SK-N-SH (cell line): ENCODE measurements around the gene HINFP. TPM values are rescaled to one million over a fixed set of nuclear protein-coding genes. Genes with fewer than 3 reads are reported as not detected.

Experiments
- CTCF ChIA-PET: fragments of 300-600, 350-600 bp; formaldehyde crosslinking; extraction: SDS; loops from one replicate; lab custom pipeline; 2021; lab: Yijun Ruan, JAX
- POLR2A ChIA-PET: fragments of 350-600 bp; sonication (Branson Sonifier 250); formaldehyde crosslinking; extraction: SDS; loops from one replicate; lab custom pipeline; 2020; ENCODE audit warnings: antibody characterized with exemption, inconsistent platforms; lab: Yijun Ruan, JAX
- DNase-seq: peaks from one replicate; pipeline ENCODE4 v3.0.0; 2012
- H2AFZ ChIP-seq: fragments of 200-600 bp; sonication (generic); 2 replicates; pipeline ENCODE4 v1.8.1; 2016; ENCODE audit warnings: antibody characterized with exemption, mild to moderate bottlenecking, low read depth
- H3F3A ChIP-seq: fragments of 200-600 bp; sonication (generic); replicated peaks from 2 replicates; pipeline ENCODE3; 2016; ENCODE audit warnings: antibody characterized with exemption, mild to moderate bottlenecking; ENCODE audit not compliant: insufficient read depth
- H3K27ac ChIP-seq, 2 experiments: fragments of 200-500 bp in 1 of 2; fragments of 200-600 bp in 1 of 2; sonication (Bioruptor generic) in 1 of 2; sonication (generic), shearing (Covaris generic) in 1 of 2; 2 replicates each; pipeline versions ENCODE4 v1.5.1 to v1.6.1; 2014 to 2016; ENCODE audit warnings: low read depth in 2 of 2, inconsistent platforms in 1 of 2, low read length in 1 of 2, mild to moderate bottlenecking in 1 of 2, mixed read lengths in 1 of 2
- H3K27me3 ChIP-seq: fragments of 200-600 bp; sonication (generic), shearing (Covaris generic); 2 replicates; pipeline ENCODE4 v1.6.1; 2016; ENCODE audit warnings: mixed run types; ENCODE audit not compliant: insufficient read depth
- H3K36me3 ChIP-seq, 2 experiments: fragments of 200-500 bp in 1 of 2; fragments of 200-600 bp in 1 of 2; sonication (Bioruptor generic) in 1 of 2; sonication (generic) in 1 of 2; replicated peaks in 1 of 2; 2 replicates each; pipeline versions ENCODE3 to v1.5.1; 2014 to 2016; ENCODE audit warnings: low read length in 1 of 2, mild to moderate bottlenecking in 1 of 2; ENCODE audit not compliant: insufficient read depth in 2 of 2, control insufficient read depth in 1 of 2
- H3K4me1 ChIP-seq, 2 experiments: fragments of 200-500 bp in 1 of 2; fragments of 200-600 bp in 1 of 2; sonication (Bioruptor generic) in 1 of 2; sonication (generic), shearing (Covaris generic) in 1 of 2; 2 replicates each; pipeline versions ENCODE4 v1.5.1 to v1.6.1; 2014 to 2016; ENCODE audit warnings: low read depth in 1 of 2, low read length in 1 of 2, mixed run types in 1 of 2; ENCODE audit not compliant: insufficient read depth in 2 of 2, control insufficient read depth in 1 of 2
- H3K4me2 ChIP-seq: fragments of 200-600 bp; sonication (generic), shearing (Covaris generic); 2 replicates; pipeline ENCODE4 v1.6.1; 2017; ENCODE audit warnings: mixed run types
- H3K4me3 ChIP-seq, 2 experiments: fragments of 200-500 bp in 1 of 2; fragments of 200-600 bp in 1 of 2; sonication (Bioruptor generic) in 1 of 2; sonication (generic), shearing (Covaris generic) in 1 of 2; 2 replicates each; pipeline versions ENCODE4 v1.5.1 to v1.8.1; 2014 to 2016; ENCODE audit warnings: low read depth in 2 of 2, inconsistent platforms in 1 of 2, low read length in 1 of 2, mild to moderate bottlenecking in 1 of 2, mixed read lengths in 1 of 2, moderate library complexity in 1 of 2
- H3K79me2 ChIP-seq: fragments of 200-600 bp; sonication (generic); 2 replicates; pipeline ENCODE4 v1.8.1; 2017; ENCODE audit warnings: mild to moderate bottlenecking; ENCODE audit not compliant: insufficient read depth
- H3K9ac ChIP-seq: fragments of 200-600 bp; sonication (generic); 2 replicates; pipeline ENCODE4 v1.6.1; 2017; ENCODE audit warnings: mixed run types
- H3K9me2 ChIP-seq: fragments of 200-600 bp; sonication (generic); 2 replicates; pipeline ENCODE4 v1.6.1; 2017; ENCODE audit warnings: mixed run types
- H3K9me3 ChIP-seq: fragments of 200-600 bp; sonication (generic); 2 replicates; pipeline ENCODE4 v1.6.1; 2017; ENCODE audit warnings: mixed run types, mild to moderate bottlenecking, moderate library complexity
- H4K20me1 ChIP-seq: fragments of 200-600 bp; sonication (generic); 2 replicates; pipeline ENCODE4 v1.6.1; 2017; ENCODE audit warnings: mild to moderate bottlenecking, mixed run types; ENCODE audit not compliant: insufficient read depth
- CHD2 ChIP-seq: fragments of 150-350 bp; IDR thresholded peaks from 2 replicates; pipeline ENCODE4 v1.6.1; 2018; ENCODE audit warnings: low read length; ENCODE audit not compliant: partially characterized antibody
- ELF1 ChIP-seq: IDR thresholded peaks from 2 replicates; pipeline ENCODE4 v1.4.0; 2012
- EZH2phosphoT487 ChIP-seq: fragments of 200-600 bp; sonication (generic); IDR thresholded peaks from 2 replicates; pipeline ENCODE4 v1.6.1; 2017; ENCODE audit warnings: low read depth, mixed run types, mild to moderate bottlenecking, antibody characterized with exemption, moderate library complexity, borderline replicate concordance
- FOSL2 ChIP-seq: IDR thresholded peaks from 2 replicates; pipeline ENCODE4 v1.4.0; 2012; ENCODE audit warnings: low read depth, mild to moderate bottlenecking, moderate library complexity, borderline replicate concordance
- FOXM1 ChIP-seq: IDR thresholded peaks from 2 replicates; pipeline ENCODE4 v1.4.0; 2012; ENCODE audit warnings: low read depth, mild to moderate bottlenecking
- GABPA ChIP-seq: IDR thresholded peaks from 2 replicates; pipeline ENCODE4 v1.4.0; 2012; ENCODE audit warnings: low read depth, mild to moderate bottlenecking
- GATA2 ChIP-seq: sonication (generic); formaldehyde crosslinking; IDR thresholded peaks from 2 replicates; pipeline ENCODE4 v1.5.0; 2020; ENCODE audit warnings: mild to moderate bottlenecking, missing genetic modification reagents
- MXI1 ChIP-seq: IDR thresholded peaks from 2 replicates; pipeline ENCODE4 v1.6.1; 2012; ENCODE audit warnings: mild to moderate bottlenecking, low read depth, low read length, improper control_type of control experiment
- NFIC ChIP-seq: IDR thresholded peaks from 2 replicates; pipeline ENCODE4 v1.4.0; 2012; ENCODE audit warnings: borderline replicate concordance
- NRF1 ChIP-seq: IDR thresholded peaks from 2 replicates; pipeline ENCODE4 v1.6.1; 2012; ENCODE audit warnings: low read depth, mild to moderate bottlenecking, low read length
- POLR2AphosphoS5 ChIP-seq: IDR thresholded peaks from 2 replicates; pipeline ENCODE4 v1.6.1; 2012; ENCODE audit warnings: low read depth, low read length
- SIN3A ChIP-seq: IDR thresholded peaks from 2 replicates; pipeline ENCODE4 v1.6.1; 2012; ENCODE audit warnings: low read depth, mild to moderate bottlenecking, low read length, moderate library complexity, borderline replicate concordance
- TEAD4 ChIP-seq: IDR thresholded peaks from 2 replicates; pipeline ENCODE4 v1.4.0; 2012; ENCODE audit warnings: mild to moderate bottlenecking, borderline replicate concordance; ENCODE audit not compliant: insufficient read depth
- WGBS: methylation state at CpG from one replicate; pipeline ENCODE4 v1.1.6; 2017; ENCODE audit warnings: low lambda C conversion rate; 5-methylcytosine and 5-hydroxymethylcytosine counted together
- polyA plus RNA-seq, 3 experiments: library from polyadenylated mRNA; depleted of rRNA; stranded (reverse); fragments of >200 nt; gene quantifications; 2 replicates each; pipeline ENCODE4 v1.2.3, GENCODE V29; 2012
- TF ChIP-seq, protein P1 (sequence below): fragments of 150-350 bp; IDR thresholded peaks from 2 replicates; pipeline ENCODE4 v1.6.1; 2017; ENCODE audit warnings: antibody characterized with exemption, low read length, low read depth, borderline replicate concordance
- TF ChIP-seq, protein P2 (sequence below): IDR thresholded peaks from 2 replicates; pipeline ENCODE4 v1.4.0; 2012; ENCODE audit warnings: low read depth, borderline replicate concordance
- TF ChIP-seq, protein P3 (sequence below): fragments of 200-600 bp; sonication (generic); IDR thresholded peaks from 2 replicates; pipeline ENCODE4 v1.6.1; 2017; ENCODE audit warnings: antibody characterized with exemption, mild to moderate bottlenecking, moderate library complexity
- TF ChIP-seq, protein P4 (sequence below): IDR thresholded peaks from 2 replicates; pipeline ENCODE4; 2012

Gene HINFP
- polyA plus RNA-seq, 1 of the 3 experiments (the other 2 are of a cell fraction), result 21.8 TPM

DNA sequence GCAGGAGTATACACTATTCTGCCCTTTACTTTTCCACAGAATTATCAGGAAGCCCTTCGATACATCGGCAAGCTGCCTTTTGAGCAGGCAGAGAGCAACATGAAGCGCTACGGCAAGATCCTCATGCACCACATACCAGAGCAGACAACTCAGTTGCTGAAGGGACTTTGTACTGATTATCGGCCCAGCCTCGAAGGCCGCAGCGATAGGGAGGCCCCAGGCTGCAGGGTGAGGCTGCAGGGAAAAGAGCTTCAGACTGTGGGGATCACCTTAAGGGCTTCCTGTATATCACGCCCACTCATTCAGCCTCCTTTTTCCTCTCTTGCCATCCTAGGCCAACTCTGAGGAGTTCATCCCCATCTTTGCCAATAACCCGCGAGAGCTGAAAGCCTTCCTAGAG, 43.5 kb upstream of the HINFP start:
- CTCF ChIA-PET, result interaction anchor here (0.6 to 1.3 kb wide), 2 partner anchors 11 to 18 kb away, joined by 3 read pairs; a partner anchor contains a TSS
- Histone ChIP-seq H3K4me1 (no peaks in the 10 kb centered on the region), H3K4me3 (no peak overlapping the region), H3K4me2 (no peak overlapping the region), H3K36me3 (peaks cover 29 to 68% of the 10 kb centered on the region in 2 experiments), H3K27me3 (no peaks in the 10 kb centered on the region), H3K9me3 (no peaks in the 10 kb centered on the region), H4K20me1 (no peaks in the 10 kb centered on the region), H2AFZ (no peak overlapping the region), H3K79me2 (no peaks in the 10 kb centered on the region), H3K9me2 (no peaks in the 10 kb centered on the region), H3F3A (peaks cover 17% of the 10 kb centered on the region), H3K27ac (no peak overlapping the region), H3K9ac (no peak overlapping the region)
- TF ChIP-seq, protein P1, sequence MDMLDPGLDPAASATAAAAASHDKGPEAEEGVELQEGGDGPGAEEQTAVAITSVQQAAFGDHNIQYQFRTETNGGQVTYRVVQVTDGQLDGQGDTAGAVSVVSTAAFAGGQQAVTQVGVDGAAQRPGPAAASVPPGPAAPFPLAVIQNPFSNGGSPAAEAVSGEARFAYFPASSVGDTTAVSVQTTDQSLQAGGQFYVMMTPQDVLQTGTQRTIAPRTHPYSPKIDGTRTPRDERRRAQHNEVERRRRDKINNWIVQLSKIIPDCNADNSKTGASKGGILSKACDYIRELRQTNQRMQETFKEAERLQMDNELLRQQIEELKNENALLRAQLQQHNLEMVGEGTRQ, result no peak
- TF ChIP-seq EZH2phosphoT487, result no peak
- TF ChIP-seq, protein P2, sequence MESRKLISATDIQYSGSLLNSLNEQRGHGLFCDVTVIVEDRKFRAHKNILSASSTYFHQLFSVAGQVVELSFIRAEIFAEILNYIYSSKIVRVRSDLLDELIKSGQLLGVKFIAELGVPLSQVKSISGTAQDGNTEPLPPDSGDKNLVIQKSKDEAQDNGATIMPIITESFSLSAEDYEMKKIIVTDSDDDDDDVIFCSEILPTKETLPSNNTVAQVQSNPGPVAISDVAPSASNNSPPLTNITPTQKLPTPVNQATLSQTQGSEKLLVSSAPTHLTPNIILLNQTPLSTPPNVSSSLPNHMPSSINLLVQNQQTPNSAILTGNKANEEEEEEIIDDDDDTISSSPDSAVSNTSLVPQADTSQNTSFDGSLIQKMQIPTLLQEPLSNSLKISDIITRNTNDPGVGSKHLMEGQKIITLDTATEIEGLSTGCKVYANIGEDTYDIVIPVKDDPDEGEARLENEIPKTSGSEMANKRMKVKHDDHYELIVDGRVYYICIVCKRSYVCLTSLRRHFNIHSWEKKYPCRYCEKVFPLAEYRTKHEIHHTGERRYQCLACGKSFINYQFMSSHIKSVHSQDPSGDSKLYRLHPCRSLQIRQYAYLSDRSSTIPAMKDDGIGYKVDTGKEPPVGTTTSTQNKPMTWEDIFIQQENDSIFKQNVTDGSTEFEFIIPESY, result no peak
- TF ChIP-seq, protein P3, sequence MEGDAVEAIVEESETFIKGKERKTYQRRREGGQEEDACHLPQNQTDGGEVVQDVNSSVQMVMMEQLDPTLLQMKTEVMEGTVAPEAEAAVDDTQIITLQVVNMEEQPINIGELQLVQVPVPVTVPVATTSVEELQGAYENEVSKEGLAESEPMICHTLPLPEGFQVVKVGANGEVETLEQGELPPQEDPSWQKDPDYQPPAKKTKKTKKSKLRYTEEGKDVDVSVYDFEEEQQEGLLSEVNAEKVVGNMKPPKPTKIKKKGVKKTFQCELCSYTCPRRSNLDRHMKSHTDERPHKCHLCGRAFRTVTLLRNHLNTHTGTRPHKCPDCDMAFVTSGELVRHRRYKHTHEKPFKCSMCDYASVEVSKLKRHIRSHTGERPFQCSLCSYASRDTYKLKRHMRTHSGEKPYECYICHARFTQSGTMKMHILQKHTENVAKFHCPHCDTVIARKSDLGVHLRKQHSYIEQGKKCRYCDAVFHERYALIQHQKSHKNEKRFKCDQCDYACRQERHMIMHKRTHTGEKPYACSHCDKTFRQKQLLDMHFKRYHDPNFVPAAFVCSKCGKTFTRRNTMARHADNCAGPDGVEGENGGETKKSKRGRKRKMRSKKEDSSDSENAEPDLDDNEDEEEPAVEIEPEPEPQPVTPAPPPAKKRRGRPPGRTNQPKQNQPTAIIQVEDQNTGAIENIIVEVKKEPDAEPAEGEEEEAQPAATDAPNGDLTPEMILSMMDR, result no peak
- no peak for TF ChIP-seq MXI1
- no peak for TF ChIP-seq SIN3A
- no peak for TF ChIP-seq ELF1
- TF ChIP-seq FOXM1, result no peak
- TF ChIP-seq NRF1, result no peak
- no peak for TF ChIP-seq GATA2
- no peak for TF ChIP-seq POLR2AphosphoS5
- TF ChIP-seq GABPA, result no peak
- TF ChIP-seq, protein P4, sequence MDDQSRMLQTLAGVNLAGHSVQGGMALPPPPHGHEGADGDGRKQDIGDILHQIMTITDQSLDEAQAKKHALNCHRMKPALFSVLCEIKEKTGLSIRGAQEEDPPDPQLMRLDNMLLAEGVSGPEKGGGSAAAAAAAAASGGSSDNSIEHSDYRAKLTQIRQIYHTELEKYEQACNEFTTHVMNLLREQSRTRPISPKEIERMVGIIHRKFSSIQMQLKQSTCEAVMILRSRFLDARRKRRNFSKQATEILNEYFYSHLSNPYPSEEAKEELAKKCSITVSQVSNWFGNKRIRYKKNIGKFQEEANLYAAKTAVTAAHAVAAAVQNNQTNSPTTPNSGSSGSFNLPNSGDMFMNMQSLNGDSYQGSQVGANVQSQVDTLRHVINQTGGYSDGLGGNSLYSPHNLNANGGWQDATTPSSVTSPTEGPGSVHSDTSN, result no peak
- TF ChIP-seq TEAD4, result no peak
- no peak for TF ChIP-seq NFIC
- no peak for TF ChIP-seq CHD2
- no peak for TF ChIP-seq FOSL2
- DNase-seq, result no peak
- POLR2A ChIA-PET, result no interaction called here
- WGBS, result 100% methylated on average over 9 of the region's 11 CpGs
